B cell (primary cell): ENCODE results near the gene LTC4S. TPM values are rescaled to one million over a fixed set of nuclear protein-coding genes. Genes with fewer than 3 reads are reported as not detected.

Experiments
- ATAC-seq: fragments of 200-7000 bp; cut with Tn5 transposase; one replicate; pipeline ENCODE4 v1.10.0; 2021; ENCODE audit warnings: low read depth, mild to moderate bottlenecking, moderate number of reproducible peaks, moderate library complexity
- CTCF ChIA-PET: fragments of 350-600 bp; sonication (Branson Sonifier 250); formaldehyde crosslinking; loops from one replicate; lab custom pipeline; 2021; ENCODE audit warnings: antibody characterized with exemption, inconsistent platforms; lab: Charles Lee
- POLR2A ChIA-PET: fragments of 350-600 bp; sonication (Branson Sonifier 250); formaldehyde crosslinking; loops from one replicate; lab custom pipeline; 2021; ENCODE audit warnings: antibody characterized with exemption; lab: Charles Lee
- DNase-seq: peaks from one replicate; pipeline ENCODE4 v3.0.0; 2013
- H2AFZ ChIP-seq: 2 replicates; pipeline ENCODE4 v1.6.1; 2012; ENCODE audit warnings: mild to moderate bottlenecking, low read depth, low read length; ENCODE audit not compliant: insufficient read depth, poor library complexity, severe bottlenecking
- H3K27ac ChIP-seq, 2 donors: 1 replicate in 1 of 2; 2 replicates in 1 of 2; pipeline ENCODE4 v1.5.1; 2012 to 2013; ENCODE audit warnings: low read length in 2 of 2, mild to moderate bottlenecking in 2 of 2, moderate library complexity in 1 of 2
- H3K27me3 ChIP-seq, 4 experiments: fragments of 200-600 bp in 1 of 4; sonication (generic) in 1 of 4; replicated peaks in 1 of 4; 1 replicate in 2 of 4; 2 replicates in 2 of 4; pipeline versions ENCODE4 v1.6.1 to v1.7.0; 2013 to 2016; ENCODE audit warnings: low read length in 3 of 4, mild to moderate bottlenecking in 2 of 4, mixed read lengths in 1 of 4, moderate library complexity in 1 of 4; ENCODE audit not compliant: insufficient read depth in 4 of 4, control insufficient read depth in 3 of 4; ENCODE audit errors: control extremely low read depth in 1 of 4
- H3K36me3 ChIP-seq, 2 experiments: replicated peaks in 1 of 2; 1 replicate in 1 of 2; 2 replicates in 1 of 2; pipeline versions ENCODE4 v1.6.1 to v1.7.1; 2013; ENCODE audit warnings: low read length in 1 of 2; ENCODE audit not compliant: insufficient read depth in 2 of 2, control insufficient read depth in 1 of 2; ENCODE audit errors: control extremely low read depth in 1 of 2, extremely low read depth in 1 of 2
- H3K4me1 ChIP-seq, 2 donors: fragments of 200-600 bp in 1 of 2; sonication (generic) in 1 of 2; 1 replicate in 1 of 2; 2 replicates in 1 of 2; pipeline versions ENCODE4 v1.5.1 to v1.6.1; 2013 to 2017; ENCODE audit warnings: low read length in 2 of 2; ENCODE audit not compliant: control insufficient read depth in 2 of 2, insufficient read depth in 2 of 2
- H3K4me2 ChIP-seq: replicated peaks from 2 replicates; pipeline ENCODE3; 2012; ENCODE audit warnings: mild to moderate bottlenecking, low read depth, low read length; ENCODE audit not compliant: poor library complexity, severe bottlenecking
- H3K4me3 ChIP-seq, 5 experiments: fragments of 200-600 bp in 1 of 5; sonication (generic) in 1 of 5; 1 replicate in 3 of 5; 2 replicates in 2 of 5; pipeline versions ENCODE4 v1.5.1 to v1.7.0; 2011 to 2016; ENCODE audit warnings: low read length in 4 of 5, mild to moderate bottlenecking in 4 of 5, low read depth in 2 of 5, control low read depth in 1 of 5, moderate library complexity in 1 of 5; ENCODE audit not compliant: insufficient read depth in 1 of 5; ENCODE audit errors: control extremely low read depth in 1 of 5, extremely low read depth in 1 of 5
- H3K79me2 ChIP-seq: fragments of 200-600 bp; sonication (generic); one replicate; pipeline ENCODE4 v1.6.0; 2016; ENCODE audit warnings: low read length; ENCODE audit not compliant: control insufficient read depth, insufficient read depth
- H3K9ac ChIP-seq: fragments of 200-600 bp; sonication (generic); 2 replicates; pipeline ENCODE4 v1.6.1; 2017; ENCODE audit warnings: mild to moderate bottlenecking, low read length, moderate library complexity
- H3K9me3 ChIP-seq, 3 donors: one replicate each; pipeline versions ENCODE4 v1.6.1 to v1.7.1; 2013; ENCODE audit warnings: low read length in 2 of 3; ENCODE audit not compliant: control insufficient read depth in 2 of 3, insufficient read depth in 1 of 3; ENCODE audit errors: control extremely low read depth in 1 of 3
- H4K20me1 ChIP-seq: 2 replicates; pipeline ENCODE4 v1.6.0; 2012; ENCODE audit warnings: mild to moderate bottlenecking, low read length; ENCODE audit not compliant: insufficient read depth, control insufficient read depth, poor library complexity, severe bottlenecking
- H3K27ac Mint-ChIP-seq: one replicate; pipeline ENCODE4 v1.8.0; 2021; ENCODE audit warnings: mixed read lengths
- H3K27me3 Mint-ChIP-seq: one replicate; pipeline ENCODE4 v1.8.0; 2021; ENCODE audit warnings: mixed read lengths
- H3K4me1 Mint-ChIP-seq: one replicate; pipeline ENCODE4 v1.8.0; 2021; ENCODE audit warnings: mixed read lengths
- H3K4me3 Mint-ChIP-seq: one replicate; pipeline ENCODE4 v1.8.0; 2021; ENCODE audit warnings: mixed read lengths
- H3K9me3 Mint-ChIP-seq: one replicate; pipeline ENCODE4 v1.8.0; 2022; ENCODE audit warnings: mixed read lengths; ENCODE audit not compliant: insufficient read depth
- CTCF ChIP-seq: fragments of 200-600 bp; IDR thresholded peaks from one replicate; pipeline ENCODE4 v1.8.0; 2022; ENCODE audit warnings: antibody characterized with exemption, mild to moderate bottlenecking
- EZH2 ChIP-seq: IDR thresholded peaks from 2 replicates; pipeline ENCODE4 v1.6.1; 2012; ENCODE audit warnings: borderline replicate concordance, low read depth, mild to moderate bottlenecking, moderate library complexity, low read length; ENCODE audit not compliant: insufficient read depth, poor library complexity, severe bottlenecking
- WGBS: methylation state at CpG from one replicate; pipeline ENCODE4 v1.1.5; 2013; ENCODE audit warnings: missing lambda C conversion rate; ENCODE audit not compliant: insufficient coverage; 5-methylcytosine and 5-hydroxymethylcytosine counted together
- intact Hi-C: fragments of 100-400 bp; cut with micrococcal nuclease; formaldehyde crosslinking; loops from one replicate; pipeline ENCODE4 v1.10.0; 2022
- polyA plus RNA-seq: library from polyadenylated mRNA; depleted of rRNA; stranded (reverse); fragments of >200 nt; gene quantifications from 2 replicates; pipeline ENCODE4 v1.2.3, GENCODE V29; 2012
- total RNA-seq, 2 donors: library from RNA; stranded (reverse); fragments of 120-200 nt in 1 of 2; gene quantifications; 1 replicate in 1 of 2; 2 replicates in 1 of 2; pipeline versions ENCODE4 v1.2.3 to v1.2.4, GENCODE V29; 2013 to 2022

LTC4S gene
- total and polyA plus RNA-seq, 2 donors (not counting 1 experiment from before 2014, with no cell fraction given) = 0.40 to 3.8 TPM

GRCh38 chr5:179818746-179819295 is 25.0 kb downstream of the LTC4S start:
- H4K20me1 ChIP-seq = peaks cover 31% of the 10 kb centered on the region
- H3K27me3 ChIP-seq = peaks cover 0 to 6% (median 0%) of the 10 kb centered on the region in 4 experiments
- H2AFZ ChIP-seq = peak overlapping the region; percentile 66
- H3K9ac ChIP-seq = peak overlapping the region; percentile 98
- H3K4me3 ChIP-seq = peak overlapping the region in 4 of 5 experiments; percentile 38 to 59 (median 54)
- intact Hi-C loops = loop anchor here (1.0 to 5.0 kb wide), 5 partner anchors 13 to 267 kb away; partner anchors contain the start of genes MAML1, MGAT4B, RNF130 and RUFY1
- ChIA-PET CTCF (interaction anchor here (1.1 to 2.5 kb wide), 3 partner anchors 13 to 152 kb away, joined by 3 to 24 read pairs (median 3); no protein-coding TSS in a partner anchor), POLR2A (interaction anchor here (0.6 to 3.4 kb wide), 10 partner anchors 12 to 285 kb away, joined by 3 to 44 read pairs (median 7); partner anchors contain the start of genes HNRNPH1, LTC4S, MAML1 and MGAT4B)
- Mint-ChIP-seq H3K9me3 (no peaks in the 10 kb centered on the region), H3K4me3 (peak overlapping the region; percentile 91), H3K27me3 (no peaks in the 10 kb centered on the region), H3K4me1 (peaks cover 53% of the 10 kb centered on the region), H3K27ac (peak overlapping the region; percentile 96)
- peaks cover 0 to 3% (median 0%) of the 10 kb centered on the region in 3 donors for H3K9me3 ChIP-seq
- peak overlapping the region; percentile 91 to 98 for H3K27ac ChIP-seq
- H3K4me2 ChIP-seq = peak overlapping the region; percentile 98
- peaks cover 46% of the 10 kb centered on the region for H3K79me2 ChIP-seq
- DNase-seq (peak; percentile 97), ATAC-seq (peak; percentile 59)
- WGBS = 2% methylated on average over 31 of the region's 35 CpGs
- peaks cover 40 to 52% of the 10 kb centered on the region in 2 donors for H3K4me1 ChIP-seq
- peaks cover 0 to 14% of the 10 kb centered on the region in 2 experiments for H3K36me3 ChIP-seq
- no peak for TF ChIP-seq CTCF
- TF ChIP-seq EZH2 = no peak
